NCI-H2196 (cell line): ENCODE data around the gene HIPK2.
"Not testable (repeated sequence)": the region's sequence is repeated elsewhere in the genome, so short reads cannot be mapped to it uniquely, and the experiment has no call there.

Experiments
- DNase-seq: peaks from one replicate; lab custom pipeline; 2025; ENCODE audit not compliant: unreplicated experiment; lab: John Stamatoyannopoulos, UW

The HIPK2 gene

GRCh38 chr7:139675127-139676125 is 102.4 kb downstream of the HIPK2 start:
- DNase-seq = no peak

GRCh38 chr7:139674752-139675126 is 103.1 kb downstream of the HIPK2 start:
- DNase-seq = no peak

GRCh38 chr7:139674341-139674740 is 103.5 kb downstream of the HIPK2 start:
- no peak for DNase-seq

GRCh38 chr7:139673762-139674161 is 104.0 kb downstream of the HIPK2 start:
- no peak for DNase-seq

DNA sequence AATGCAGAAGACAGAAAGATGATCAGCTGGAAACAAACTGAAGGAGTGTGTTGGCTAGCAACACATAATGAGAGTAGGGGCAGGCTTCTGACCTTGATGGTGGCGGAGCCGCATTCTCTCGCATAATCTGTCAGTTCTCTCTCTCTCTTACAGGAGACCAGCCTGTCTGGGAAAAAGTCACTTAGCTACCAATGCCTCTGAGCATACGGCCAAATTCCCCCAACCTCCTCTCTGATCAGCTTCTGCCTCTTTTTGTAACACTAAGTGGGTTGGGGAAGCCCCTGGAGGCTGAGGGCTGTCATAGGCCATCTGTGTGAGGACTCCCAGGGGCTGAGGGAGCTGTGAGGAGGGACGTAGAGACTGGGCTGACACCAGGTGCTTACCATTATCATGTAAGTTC is 104.6 kb downstream of the HIPK2 start:
- DNase-seq = no peak

DNA sequence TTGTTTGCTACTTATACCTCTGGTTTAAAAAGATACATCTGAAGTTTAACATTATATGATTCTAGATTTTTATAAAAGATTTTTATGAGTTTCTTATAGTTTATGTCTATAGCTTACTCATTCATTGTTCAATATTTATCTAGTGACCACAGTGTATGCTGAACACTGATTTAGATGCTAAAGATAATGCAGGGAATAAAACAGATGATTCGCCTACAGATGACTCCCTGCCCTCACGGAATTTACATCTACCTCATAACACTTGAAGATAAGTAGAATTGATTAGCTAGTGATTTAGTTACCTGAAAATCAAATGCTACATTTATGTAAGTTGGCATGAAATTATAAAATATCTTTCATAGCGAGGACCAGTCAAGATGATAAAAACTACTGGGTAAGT is 105.8 kb downstream of the HIPK2 start:
- no peak for DNase-seq

- DNase-seq = not testable (repeated sequence)
Measured at GRCh38 chr7:139670662-139671061, 107.1 kb downstream of the HIPK2 start.

- no peak for DNase-seq
Measured at GRCh38 chr7:139669106-139670061, 108.4 kb downstream of the HIPK2 start.

DNA sequence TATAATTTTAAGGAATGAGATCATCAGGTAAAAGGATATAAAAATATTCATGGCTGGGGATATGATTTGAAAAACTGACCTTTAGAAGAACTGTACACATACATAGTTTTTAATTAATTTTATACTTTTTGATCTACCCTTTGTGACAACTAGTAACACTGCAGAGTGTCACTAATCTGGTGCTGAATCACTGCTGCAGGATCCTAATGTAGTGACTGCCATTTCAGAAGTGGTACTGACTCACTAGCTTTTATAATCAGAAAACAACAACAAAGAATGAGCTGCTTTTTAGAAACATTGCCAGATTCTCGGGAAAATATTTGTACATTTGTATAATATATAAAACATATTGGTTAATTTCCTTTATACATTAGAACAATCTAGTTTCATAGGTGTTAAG is 110.4 kb downstream of the HIPK2 start:
- DNase-seq = no peak

- no peak for DNase-seq
Measured at GRCh38 chr7:139666501-139666900, 111.3 kb downstream of the HIPK2 start.

DNA sequence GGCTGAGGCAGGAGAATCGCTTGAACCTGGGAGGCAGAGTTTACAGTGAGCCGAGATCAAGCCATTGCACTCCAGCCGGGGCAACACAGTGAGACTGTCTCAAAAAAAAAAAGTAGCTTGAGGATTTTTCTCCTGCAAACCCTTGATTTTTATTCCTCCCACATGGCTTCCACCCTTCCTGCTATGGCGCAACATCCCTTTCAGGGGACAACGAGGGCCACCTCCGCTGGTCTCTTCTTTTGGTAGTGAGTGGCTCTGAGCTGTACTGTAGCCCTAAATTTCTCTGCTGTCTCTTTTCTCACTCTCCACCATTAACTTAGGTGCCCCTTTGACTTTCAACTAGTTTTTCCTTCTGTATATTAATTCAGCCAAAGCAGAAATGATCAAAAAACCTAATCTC is 113.4 kb downstream of the HIPK2 start:
- DNase-seq = no peak

DNA sequence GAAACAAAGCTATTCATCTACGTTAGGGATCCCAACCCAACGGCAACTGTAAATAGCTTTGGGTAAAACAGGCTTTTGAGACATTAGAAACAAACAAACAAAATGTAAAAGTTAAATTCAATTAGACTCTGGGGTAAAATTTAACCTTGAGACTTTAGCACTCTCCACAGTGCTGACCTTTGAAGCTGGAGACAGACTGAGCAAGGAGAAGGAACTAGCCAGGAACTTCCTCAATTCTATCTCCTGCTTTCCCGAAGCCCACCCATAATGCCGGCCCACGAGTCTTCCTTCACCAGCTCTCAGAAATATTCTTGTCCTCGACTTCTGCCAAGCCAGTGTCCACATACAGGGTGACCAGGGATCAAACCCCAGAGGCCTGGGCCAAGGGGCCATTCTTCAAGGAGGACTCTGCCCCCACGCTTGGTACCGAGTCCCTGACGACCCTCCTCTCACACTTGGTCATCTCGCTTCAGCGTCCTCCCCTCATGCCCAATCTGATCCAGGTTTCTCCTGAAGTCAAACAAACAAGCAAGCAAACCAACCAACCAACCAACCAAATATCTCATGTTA is 114.1 kb downstream of the HIPK2 start:
- DNase-seq = no peak

DNA sequence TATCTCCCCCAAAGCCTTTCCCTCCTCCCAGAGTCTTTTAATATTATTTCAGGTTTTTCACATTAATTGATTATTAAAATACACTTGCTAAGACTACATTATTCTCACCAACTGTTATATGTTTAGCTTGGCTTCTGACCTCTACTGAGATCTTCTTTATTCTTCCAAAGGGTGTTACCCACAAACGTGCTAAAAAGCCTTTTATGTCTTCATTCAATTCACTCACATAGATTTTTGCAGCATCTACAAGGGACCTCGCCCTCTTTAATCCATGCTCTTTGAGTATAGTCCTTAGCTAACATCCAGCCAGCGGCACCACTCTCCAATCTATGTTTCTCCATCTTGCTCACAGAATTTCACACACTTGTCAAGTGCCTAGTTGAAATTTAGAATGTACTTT is 115.9 kb downstream of the HIPK2 start:
- DNase-seq = no peak

- no peak for DNase-seq
Measured at GRCh38 chr7:139661043-139661440, 116.8 kb downstream of the HIPK2 start.

DNA sequence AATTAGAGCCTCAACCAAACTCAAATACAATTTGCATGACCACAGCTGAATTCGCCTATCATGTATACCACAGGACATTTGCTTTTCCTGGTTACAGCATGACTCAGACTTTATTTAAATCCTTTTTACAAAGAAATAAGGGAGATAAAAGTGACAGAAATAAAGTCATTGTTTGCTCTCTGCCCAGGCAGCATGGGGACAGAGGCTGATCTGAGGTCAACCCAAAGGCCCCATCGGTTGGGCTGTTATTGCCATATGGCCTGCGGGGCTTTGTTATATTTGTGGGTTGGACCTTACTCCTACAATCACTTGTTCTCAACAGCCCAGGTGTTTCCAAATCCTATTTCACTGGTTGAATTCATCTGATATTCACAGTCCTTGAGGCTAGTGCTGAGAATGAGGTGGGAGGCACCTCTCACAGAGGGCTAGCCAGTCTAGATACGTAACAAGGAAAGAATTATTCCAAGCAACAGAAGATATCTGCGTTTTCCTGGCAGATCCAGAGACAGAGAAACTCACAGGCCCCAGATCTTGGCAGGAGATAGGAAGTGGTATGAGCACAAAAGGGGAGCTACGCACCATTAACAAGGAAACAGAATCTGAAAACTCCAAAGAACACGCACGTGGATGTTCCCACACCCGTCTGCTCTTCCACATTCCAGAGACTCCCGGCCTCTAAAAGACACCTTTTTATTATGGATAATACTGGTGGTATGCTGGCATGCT is 117.3 kb downstream of the HIPK2 start:
- no peak for DNase-seq

DNA sequence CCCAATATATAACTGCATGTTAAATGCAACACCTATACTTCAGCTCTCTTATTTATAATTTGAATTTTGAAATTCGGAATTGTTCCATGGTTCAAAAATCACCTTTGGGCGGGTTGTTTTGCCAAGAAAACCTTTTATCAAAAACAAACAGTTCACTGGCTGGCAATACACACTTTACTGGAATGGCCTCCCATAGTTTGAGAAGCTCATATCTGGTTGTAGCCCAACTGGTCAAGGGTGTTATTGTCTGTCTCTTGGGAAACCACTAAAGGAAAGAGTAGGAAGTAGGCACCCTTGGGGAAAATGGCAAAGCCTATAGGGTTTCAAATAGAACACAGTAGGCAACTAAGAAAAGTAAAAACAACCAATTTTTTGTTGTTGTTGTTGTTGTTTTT is 117.9 kb downstream of the HIPK2 start:
- no peak for DNase-seq

- DNase-seq = no peak
Measured at GRCh38 chr7:139658908-139659675, 118.7 kb downstream of the HIPK2 start.

DNA sequence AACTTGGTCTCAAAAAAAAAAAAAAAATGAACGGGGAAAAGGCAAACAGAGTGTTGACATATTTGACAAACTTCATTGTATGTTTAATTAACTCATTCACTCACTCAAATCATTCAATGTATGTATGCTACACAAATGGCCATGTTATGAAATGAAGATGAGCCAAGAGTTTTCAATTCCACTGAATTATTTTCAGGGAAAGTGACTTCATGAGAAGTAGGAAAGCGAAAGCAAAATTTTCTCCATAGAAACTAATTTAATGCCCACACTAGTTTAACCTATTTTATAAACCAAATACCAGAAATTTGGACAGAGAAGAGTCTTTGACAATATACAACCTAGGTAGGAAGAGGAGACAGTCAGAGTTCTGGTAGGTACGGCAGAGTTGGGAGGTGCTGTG is 119.5 kb downstream of the HIPK2 start:
- no peak for DNase-seq

GRCh38 chr7:139657725-139658124 is 120.1 kb downstream of the HIPK2 start:
- DNase-seq = no peak

DNA sequence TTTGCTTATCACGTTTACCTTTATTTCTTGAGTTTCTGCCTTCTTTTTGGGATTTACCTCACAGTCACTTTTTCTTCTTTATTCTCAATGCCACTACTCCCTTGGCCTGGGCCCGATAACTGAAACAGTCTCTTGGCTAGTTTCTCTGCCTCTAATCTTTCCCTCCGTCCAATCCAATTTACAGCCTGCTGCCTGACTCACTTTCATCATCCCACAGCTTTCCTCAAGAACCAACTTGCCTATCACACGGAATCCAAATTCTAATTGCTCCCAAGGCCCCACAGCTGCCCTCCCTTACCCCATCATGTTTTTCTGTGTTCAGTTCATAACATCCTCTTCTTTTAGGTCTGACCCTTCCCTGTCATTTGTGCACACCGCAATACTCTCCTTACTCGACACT is 121.4 kb downstream of the HIPK2 start:
- DNase-seq = no peak
